Measurements from ENCODE around the gene AP5B1. TPM values are rescaled to one million over a fixed set of nuclear protein-coding genes. Genes with fewer than 3 reads are reported as not detected.

The AP5B1 gene
- total and polyA plus RNA-seq, 12 donors, result 1.9 to 30.8 (median 14.5) TPM

DNA sequence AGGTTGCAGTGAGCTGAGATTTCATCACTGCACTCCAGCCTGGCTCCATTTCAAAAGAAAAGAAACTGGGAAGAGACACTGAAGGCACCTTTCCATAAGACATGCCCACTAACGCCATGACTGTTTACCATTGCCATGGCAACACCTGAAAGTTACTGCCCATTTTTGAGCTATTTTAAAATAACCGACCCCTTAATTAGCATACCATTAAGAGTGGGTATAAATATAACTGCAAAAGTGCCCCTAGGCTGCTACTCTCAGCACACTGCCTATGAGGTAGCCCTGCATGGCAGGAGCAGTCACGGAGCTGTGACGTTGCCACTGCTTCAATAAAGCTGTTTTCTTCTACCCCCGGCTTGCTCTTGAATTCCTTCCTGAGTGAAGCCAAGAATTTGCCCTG is 50.3 kb downstream of the AP5B1 start:
- Histone ChIP-seq H3K36me3 (replicated peaks in 1 of 2) (no peaks in the 10 kb centered on the region), H3K9me3 (replicated peaks in 1 of 3) (peaks cover 0 to 5% (median 0%) of the 10 kb centered on the region in 3 donors), H3K4me1 (replicated peaks in 1 of 2) (no peaks in the 10 kb centered on the region), H3K27ac (no peak overlapping the region), H3K4me3 (no peak overlapping the region), H3K27me3 (no peaks in the 10 kb centered on the region)
- TF ChIP-seq, protein P1, sequence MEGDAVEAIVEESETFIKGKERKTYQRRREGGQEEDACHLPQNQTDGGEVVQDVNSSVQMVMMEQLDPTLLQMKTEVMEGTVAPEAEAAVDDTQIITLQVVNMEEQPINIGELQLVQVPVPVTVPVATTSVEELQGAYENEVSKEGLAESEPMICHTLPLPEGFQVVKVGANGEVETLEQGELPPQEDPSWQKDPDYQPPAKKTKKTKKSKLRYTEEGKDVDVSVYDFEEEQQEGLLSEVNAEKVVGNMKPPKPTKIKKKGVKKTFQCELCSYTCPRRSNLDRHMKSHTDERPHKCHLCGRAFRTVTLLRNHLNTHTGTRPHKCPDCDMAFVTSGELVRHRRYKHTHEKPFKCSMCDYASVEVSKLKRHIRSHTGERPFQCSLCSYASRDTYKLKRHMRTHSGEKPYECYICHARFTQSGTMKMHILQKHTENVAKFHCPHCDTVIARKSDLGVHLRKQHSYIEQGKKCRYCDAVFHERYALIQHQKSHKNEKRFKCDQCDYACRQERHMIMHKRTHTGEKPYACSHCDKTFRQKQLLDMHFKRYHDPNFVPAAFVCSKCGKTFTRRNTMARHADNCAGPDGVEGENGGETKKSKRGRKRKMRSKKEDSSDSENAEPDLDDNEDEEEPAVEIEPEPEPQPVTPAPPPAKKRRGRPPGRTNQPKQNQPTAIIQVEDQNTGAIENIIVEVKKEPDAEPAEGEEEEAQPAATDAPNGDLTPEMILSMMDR (IDR thresholded peaks at IDR 0.05), result no peak
- no peak for TF ChIP-seq POLR2A (IDR thresholded peaks at IDR 0.05)
- DNase-seq, result no peak
- intact Hi-C loops (cut with DNase I), result no loop called here
- WGBS, 4 donors, result 47 to 67% (median 57%) methylated on average over 5 of the region's 5 CpGs

DNA sequence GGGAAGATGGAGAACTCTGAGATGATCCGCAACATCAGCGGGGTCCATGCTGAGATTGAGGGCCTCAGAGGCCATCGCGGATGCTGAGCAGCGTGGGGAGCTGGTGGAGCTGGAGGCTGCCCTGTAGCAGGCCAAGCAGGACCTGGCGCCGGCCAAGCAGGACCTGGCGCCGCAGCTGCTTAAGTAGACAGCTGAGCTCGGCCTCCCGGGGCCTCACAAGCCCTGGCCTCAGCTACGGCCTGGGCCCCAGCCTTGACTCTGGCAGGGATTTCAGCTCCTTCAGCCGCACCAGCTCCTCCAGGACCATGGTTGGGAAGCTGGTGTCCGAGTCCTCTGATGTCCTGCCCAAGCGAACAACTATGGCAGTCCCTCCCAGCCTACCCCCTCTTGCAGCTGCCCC is 52.9 kb downstream of the AP5B1 start:
- intact Hi-C loops (cut with DNase I), result loop anchor here in 1 of 2 donors (10.0 kb wide), 1 partner anchor 257 kb away; no protein-coding TSS in a partner anchor
- 86 to 88% (median 87%) methylated on average over 5 to 15 of the region's 15 CpGs for WGBS, 4 donors

DNA sequence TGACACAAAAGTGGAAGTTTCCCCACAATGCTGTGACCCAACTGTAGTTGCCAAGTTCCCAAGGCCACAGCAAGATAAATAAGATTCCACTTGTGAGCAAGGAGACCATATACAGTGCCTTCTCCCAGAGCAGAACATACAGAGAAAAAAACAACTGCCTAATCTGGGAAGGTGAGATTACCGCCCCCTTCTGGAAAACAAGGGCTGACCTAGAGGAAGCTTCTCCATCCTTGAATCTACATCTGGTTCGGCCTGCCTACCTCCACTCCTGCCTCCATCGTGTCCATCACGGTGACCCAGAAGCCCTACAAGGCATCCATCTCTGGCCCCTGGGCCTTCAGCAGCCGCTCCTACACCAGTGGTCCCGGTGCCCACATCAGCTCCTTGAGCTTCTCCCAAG is 54.1 kb downstream of the AP5B1 start:
- no peak for TF ChIP-seq POLR2A (IDR thresholded peaks at IDR 0.05)
- TF ChIP-seq, protein P1 (IDR thresholded peaks at IDR 0.05), result no peak
- intact Hi-C loops (cut with DNase I), result loop anchor here in 1 of 2 donors (10.0 kb wide), 1 partner anchor 258 kb away; no protein-coding TSS in a partner anchor
- H3K27me3 ChIP-seq, result no peaks in the 10 kb centered on the region
- H3K36me3 ChIP-seq (replicated peaks in 1 of 2), result no peaks in the 10 kb centered on the region
- WGBS, 4 donors, result 69 to 82% (median 74%) methylated on average over 4 to 6 of the region's 6 CpGs
- DNase-seq, result no peak
- no peaks in the 10 kb centered on the region for H3K4me1 ChIP-seq (replicated peaks in 1 of 2)
- H3K4me3 ChIP-seq, result no peak overlapping the region
- H3K27ac ChIP-seq, result no peak overlapping the region
- no peaks in the 10 kb centered on the region for H3K9me3 ChIP-seq (replicated peaks in 1 of 3)

More for the DNA sequence above, 52.9 kb downstream of the AP5B1 start:
- no peak for DNase-seq
- peaks cover 0 to 5% (median 0%) of the 10 kb centered on the region in 3 donors for H3K9me3 ChIP-seq (replicated peaks in 1 of 3)
- no peaks in the 10 kb centered on the region for H3K4me1 ChIP-seq (replicated peaks in 1 of 2)
- H3K36me3 ChIP-seq (replicated peaks in 1 of 2), result no peaks in the 10 kb centered on the region
- H3K27ac ChIP-seq, result no peak overlapping the region
- no peaks in the 10 kb centered on the region for H3K27me3 ChIP-seq
- TF ChIP-seq, protein P1 (IDR thresholded peaks at IDR 0.05), result no peak
- TF ChIP-seq POLR2A (IDR thresholded peaks at IDR 0.05), result no peak
- no peak overlapping the region for H3K4me3 ChIP-seq

Other genes starting within 250 kb of the AP5B1 start
- 100 to 1,000 TPM in 7 of 9 donors, 10 to 100 TPM in 2; 43.4 to 362 (median 218) TPM for gene LTBP3, start 222.6 kb downstream of the AP5B1 start, total RNA-seq
- gene LTBP3, start 222.6 kb downstream of the AP5B1 start, polyA plus RNA-seq, result 100 to 1,000 TPM in 2 of 3 donors, 10 to 100 TPM in 1; 40.2 to 323 (median 265) TPM
- 10 to 100 TPM; 34.0 to 83.4 (median 51.2) TPM for gene ZNRD2, start 210.5 kb downstream of the AP5B1 start, total RNA-seq
- 100 to 1,000 TPM in 2 of 3 donors, 1 to 10 TPM in 1; 9.4 to 135 (median 120) TPM for gene ZNRD2, start 210.5 kb downstream of the AP5B1 start, polyA plus RNA-seq
- 10 to 100 TPM; 28.0 to 77.1 (median 41.7) TPM for gene FAM89B, start 208.4 kb downstream of the AP5B1 start, total RNA-seq
- gene FAM89B, start 208.4 kb downstream of the AP5B1 start, polyA plus RNA-seq, result 10 to 100 TPM in 2 of 3 donors, 1 to 10 TPM in 1; 7.0 to 64.4 (median 50.1) TPM
- gene EHBP1L1, start 204.9 kb downstream of the AP5B1 start, total RNA-seq, result 10 to 100 TPM; 11.8 to 56.3 (median 35.2) TPM
- 10 to 100 TPM in 2 of 3 donors, 1 to 10 TPM in 1; 8.7 to 68.0 (median 33.9) TPM for gene EHBP1L1, start 204.9 kb downstream of the AP5B1 start, polyA plus RNA-seq
- gene KCNK7, start 185.2 kb downstream of the AP5B1 start, total RNA-seq, result 1 to 10 TPM in 1 of 9 donors, under 1 TPM in 4, not detected in 4; 0.06 to 1.5 (median 0.23) TPM
- gene KCNK7, start 185.2 kb downstream of the AP5B1 start, polyA plus RNA-seq, result 10 to 100 TPM in 1 of 3 donors, 1 to 10 TPM in 1, not detected in 1; 2.4 to 12.5 TPM
- 10 to 100 TPM; 20.7 to 84.4 (median 55.7) TPM for gene MAP3K11, start 166.8 kb downstream of the AP5B1 start, total RNA-seq
- gene MAP3K11, start 166.8 kb downstream of the AP5B1 start, polyA plus RNA-seq, result 100 to 1,000 TPM in 1 of 3 donors, 10 to 100 TPM in 2; 11.1 to 143 (median 85.2) TPM
- 10 to 100 TPM; 11.7 to 45.0 (median 41.2) TPM for gene PCNX3, start 165.2 kb downstream of the AP5B1 start, total RNA-seq
- 10 to 100 TPM in 2 of 3 donors, 1 to 10 TPM in 1; 9.0 to 29.9 (median 19.2) TPM for gene PCNX3, start 165.2 kb downstream of the AP5B1 start, polyA plus RNA-seq
- 100 to 1,000 TPM in 1 of 9 donors, 10 to 100 TPM in 8; 28.0 to 108 (median 74.1) TPM for gene SIPA1, start 142.9 kb downstream of the AP5B1 start, total RNA-seq
- gene SIPA1, start 142.9 kb downstream of the AP5B1 start, polyA plus RNA-seq, result 100 to 1,000 TPM in 2 of 3 donors, 1 to 10 TPM in 1; 8.7 to 377 (median 171) TPM
- gene RELA, start 118.1 kb downstream of the AP5B1 start, total RNA-seq, result 10 to 100 TPM; 19.3 to 76.2 (median 69.5) TPM
- gene RELA, start 118.1 kb downstream of the AP5B1 start, polyA plus RNA-seq, result 10 to 100 TPM; 38.2 to 64.6 (median 46.7) TPM
- 10 to 100 TPM; 55.9 to 89.6 (median 62.8) TPM for gene KAT5, start 68.7 kb downstream of the AP5B1 start, total RNA-seq
- gene KAT5, start 68.7 kb downstream of the AP5B1 start, polyA plus RNA-seq, result 100 to 1,000 TPM in 2 of 3 donors, 10 to 100 TPM in 1; 52.0 to 199 (median 107) TPM
- gene RNASEH2C, start 60.2 kb downstream of the AP5B1 start, total RNA-seq, result 100 to 1,000 TPM in 6 of 9 donors, 10 to 100 TPM in 3; 69.7 to 170 (median 112) TPM
- gene RNASEH2C, start 60.2 kb downstream of the AP5B1 start, polyA plus RNA-seq, result 100 to 1,000 TPM in 1 of 3 donors, 10 to 100 TPM in 2; 13.5 to 109 (median 79.5) TPM
- gene OVOL1, start 6.1 kb upstream of the AP5B1 start, total RNA-seq, result not detected
- under 1 TPM in 1 of 3 donors, not detected in 2; 0.07 TPM for gene OVOL1, start 6.1 kb upstream of the AP5B1 start, polyA plus RNA-seq
- 1 to 10 TPM in 1 of 9 donors, under 1 TPM in 5, not detected in 3; 0.25 to 1.2 (median 0.46) TPM for gene SNX32, start 53.0 kb upstream of the AP5B1 start, total RNA-seq
- 1 to 10 TPM in 1 of 3 donors, under 1 TPM in 2; 0.11 to 1.1 (median 0.61) TPM for gene SNX32, start 53.0 kb upstream of the AP5B1 start, polyA plus RNA-seq
- 100 to 1,000 TPM; 354 to 765 (median 610) TPM for gene CFL1, start 77.2 kb upstream of the AP5B1 start, total RNA-seq
- gene CFL1, start 77.2 kb upstream of the AP5B1 start, polyA plus RNA-seq, result 100 to 1,000 TPM; 217 to 752 (median 376) TPM
- 10 to 100 TPM; 17.5 to 53.7 (median 37.0) TPM for gene MUS81, start 79.5 kb upstream of the AP5B1 start, total RNA-seq
- gene MUS81, start 79.5 kb upstream of the AP5B1 start, polyA plus RNA-seq, result 100 to 1,000 TPM in 2 of 3 donors, 10 to 100 TPM in 1; 16.1 to 147 (median 103) TPM
- gene EFEMP2, start 91.8 kb upstream of the AP5B1 start, total RNA-seq, result 100 to 1,000 TPM in 2 of 9 donors, 10 to 100 TPM in 7; 30.3 to 111 (median 62.9) TPM
- 100 to 1,000 TPM in 1 of 3 donors, 10 to 100 TPM in 2; 20.3 to 156 (median 92.9) TPM for gene EFEMP2, start 91.8 kb upstream of the AP5B1 start, polyA plus RNA-seq
- gene CTSW, start 98.9 kb upstream of the AP5B1 start, total RNA-seq, result 1 to 10 TPM in 3 of 9 donors, under 1 TPM in 4, not detected in 2; 0.28 to 3.4 (median 0.84) TPM
- 1 to 10 TPM in 2 of 3 donors, under 1 TPM in 1; 0.88 to 4.8 (median 2.9) TPM for gene CTSW, start 98.9 kb upstream of the AP5B1 start, polyA plus RNA-seq
- 100 to 1,000 TPM in 2 of 9 donors, 10 to 100 TPM in 7; 57.9 to 183 (median 72.4) TPM for gene FIBP, start 107.5 kb upstream of the AP5B1 start, total RNA-seq
- 10 to 100 TPM; 71.3 to 87.4 (median 72.5) TPM for gene FIBP, start 107.5 kb upstream of the AP5B1 start, polyA plus RNA-seq
- 100 to 1,000 TPM in 2 of 9 donors, 10 to 100 TPM in 7; 15.5 to 162 (median 59.1) TPM for gene CCDC85B, start 109.7 kb upstream of the AP5B1 start, total RNA-seq
- gene CCDC85B, start 109.7 kb upstream of the AP5B1 start, polyA plus RNA-seq, result 100 to 1,000 TPM in 1 of 3 donors, 10 to 100 TPM in 1, under 1 TPM in 1; 0.16 to 124 (median 57.6) TPM
- gene FOSL1, start 119.4 kb upstream of the AP5B1 start, total RNA-seq, result 10 to 100 TPM in 1 of 9 donors, 1 to 10 TPM in 8; 2.7 to 34.4 (median 3.2) TPM
- 10 to 100 TPM; 12.0 to 32.4 (median 12.7) TPM for gene FOSL1, start 119.4 kb upstream of the AP5B1 start, polyA plus RNA-seq
- 10 to 100 TPM; 11.5 to 51.9 (median 25.9) TPM for gene C11orf68, start 138.1 kb upstream of the AP5B1 start, total RNA-seq
- gene C11orf68, start 138.1 kb upstream of the AP5B1 start, polyA plus RNA-seq, result 10 to 100 TPM; 22.9 to 32.4 (median 32.4) TPM
- gene DRAP1, start 138.4 kb upstream of the AP5B1 start, total RNA-seq, result 100 to 1,000 TPM in 3 of 9 donors, 10 to 100 TPM in 6; 75.8 to 111 (median 92.3) TPM
- 100 to 1,000 TPM in 2 of 3 donors, 10 to 100 TPM in 1; 63.7 to 269 (median 267) TPM for gene DRAP1, start 138.4 kb upstream of the AP5B1 start, polyA plus RNA-seq
- under 1 TPM in 2 of 9 donors, not detected in 7; 0.24 to 0.33 TPM for gene TSGA10IP, start 164.5 kb upstream of the AP5B1 start, total RNA-seq
- gene TSGA10IP, start 164.5 kb upstream of the AP5B1 start, polyA plus RNA-seq, result under 1 TPM in 2 of 3 donors, not detected in 1; 0.03 to 0.32 TPM
- 10 to 100 TPM; 16.9 to 47.4 (median 31.2) TPM for gene SART1, start 180.8 kb upstream of the AP5B1 start, total RNA-seq
- gene SART1, start 180.8 kb upstream of the AP5B1 start, polyA plus RNA-seq, result 100 to 1,000 TPM in 2 of 3 donors, 10 to 100 TPM in 1; 31.5 to 351 (median 246) TPM
- gene EIF1AD, start 221.2 kb upstream of the AP5B1 start, total RNA-seq, result 10 to 100 TPM; 16.1 to 49.0 (median 30.9) TPM
- 10 to 100 TPM; 15.5 to 35.6 (median 20.4) TPM for gene EIF1AD, start 221.2 kb upstream of the AP5B1 start, polyA plus RNA-seq
- gene BANF1, start 221.5 kb upstream of the AP5B1 start, total RNA-seq, result 100 to 1,000 TPM in 4 of 9 donors, 10 to 100 TPM in 5; 63.1 to 212 (median 85.6) TPM
- 100 to 1,000 TPM; 268 to 364 (median 270) TPM for gene BANF1, start 221.5 kb upstream of the AP5B1 start, polyA plus RNA-seq
- under 1 TPM in 1 of 9 donors, not detected in 8; 0.55 TPM for gene CST6, start 231.0 kb upstream of the AP5B1 start, total RNA-seq
- gene CST6, start 231.0 kb upstream of the AP5B1 start, polyA plus RNA-seq, result under 1 TPM in 1 of 3 donors, not detected in 2; 0.24 TPM
- gene CATSPER1, start 245.5 kb upstream of the AP5B1 start, total RNA-seq, result under 1 TPM in 4 of 9 donors, not detected in 5; 0.20 to 0.47 (median 0.35) TPM
- 1 to 10 TPM in 1 of 3 donors, under 1 TPM in 2; 0.37 to 2.3 (median 0.61) TPM for gene CATSPER1, start 245.5 kb upstream of the AP5B1 start, polyA plus RNA-seq